Lower leg skin (tissue), 4 donors: ENCODE results near the gene PRRG2. TPM values are rescaled to one million over a fixed set of nuclear protein-coding genes. Genes with fewer than 3 reads are reported as not detected.
A peak's percentile ranks its signal among the peaks of the same experiment; 100 is the strongest.

Experiments used
- DNase-seq, 2 donors: peaks; one replicate each; pipeline ENCODE4 v3.0.0-alpha.2; 2019; ENCODE audit warnings: low spot score in 2 of 2
- H3K4me3 ChIP-seq: fragments of 200-600 bp; sonication (generic); 2 replicates; pipeline ENCODE4 v1.5.1; 2017; ENCODE audit warnings: mild to moderate bottlenecking, low read depth; ENCODE audit not compliant: poor library complexity, severe bottlenecking
- POLR2A ChIP-seq, 2 donors: fragments of 450-650 bp; IDR thresholded peaks; one replicate each; pipeline ENCODE4 v1.6.1; 2016 to 2017; ENCODE audit warnings: antibody characterized with exemption in 2 of 2, mild to moderate bottlenecking in 1 of 2, moderate library complexity in 1 of 2
- WGBS, 2 donors: methylation state at CpG; one replicate each; pipeline ENCODE4 v1.1.5; 2018; 5-methylcytosine and 5-hydroxymethylcytosine counted together
- intact Hi-C: fragments of 100-400 bp; cut with DNase I; formaldehyde crosslinking; loops from one replicate; pipeline ENCODE4 v1.15.0; 2023; ENCODE audit warnings: low total_unique reads
- total RNA-seq, 4 donors: library from RNA; depleted of rRNA; stranded (reverse); fragments of >200 nt; gene quantifications; one replicate each; pipeline ENCODE4 v1.1.0, GENCODE V29; 2016
- TF ChIP-seq, protein P1 (sequence below), 3 donors: fragments of 450-650 bp; IDR thresholded peaks; one replicate each; pipeline ENCODE4 v1.5.1; 2016; ENCODE audit warnings: antibody characterized with exemption in 3 of 3, mild to moderate bottlenecking in 3 of 3, moderate library complexity in 2 of 3

The PRRG2 gene
- total RNA-seq, 4 donors from 2014 or later: 13.9 to 31.2 (median 18.6) TPM

DNA sequence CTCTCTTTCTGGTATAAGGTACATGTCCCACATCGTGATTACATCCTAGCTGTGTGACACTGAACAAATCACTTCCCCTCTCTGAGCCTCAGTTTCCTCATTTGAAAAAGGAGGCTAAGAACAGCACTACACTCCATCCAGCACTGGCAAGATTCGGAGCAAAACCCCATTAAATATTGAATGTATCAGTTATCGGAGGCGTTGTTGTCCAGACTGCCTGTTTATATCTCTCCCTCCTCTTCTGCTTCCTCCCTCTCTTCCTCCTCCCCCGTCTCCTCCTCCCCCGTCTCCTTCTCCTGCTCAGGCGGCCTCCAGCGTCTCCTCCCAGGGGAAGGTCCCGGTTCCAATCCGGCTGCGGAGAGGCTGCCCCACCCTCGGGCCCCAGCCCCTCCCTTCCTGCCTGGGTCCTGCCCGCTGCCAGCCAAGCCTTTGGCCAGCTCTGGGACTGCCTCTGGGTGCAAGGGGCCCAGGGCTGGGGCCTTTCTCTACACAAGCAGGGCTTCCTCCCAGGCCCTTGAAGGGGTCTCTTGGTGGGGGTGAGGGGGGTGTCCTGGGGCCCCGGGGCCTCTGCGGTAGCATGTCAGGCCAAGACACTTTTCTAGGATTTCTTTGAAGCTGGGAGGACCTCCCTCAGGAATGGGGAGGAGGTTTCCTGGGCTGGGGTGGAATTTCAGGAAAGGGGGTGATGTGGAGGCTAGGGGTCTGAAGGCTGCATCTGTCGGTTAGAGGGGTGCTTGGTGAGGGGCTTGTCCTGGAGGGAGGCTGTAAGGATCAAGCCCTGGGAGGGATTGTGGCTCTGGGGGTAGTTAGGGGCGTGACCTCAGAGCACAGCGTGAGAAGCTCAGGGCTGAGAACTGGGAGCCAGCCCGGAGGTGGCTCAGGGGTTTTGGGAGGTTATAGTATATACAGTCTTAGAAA, 57.0 kb downstream of the PRRG2 start:
- TF ChIP-seq POLR2A (IDR thresholded peaks at IDR 0.05): no peak
- TF ChIP-seq, protein P1, sequence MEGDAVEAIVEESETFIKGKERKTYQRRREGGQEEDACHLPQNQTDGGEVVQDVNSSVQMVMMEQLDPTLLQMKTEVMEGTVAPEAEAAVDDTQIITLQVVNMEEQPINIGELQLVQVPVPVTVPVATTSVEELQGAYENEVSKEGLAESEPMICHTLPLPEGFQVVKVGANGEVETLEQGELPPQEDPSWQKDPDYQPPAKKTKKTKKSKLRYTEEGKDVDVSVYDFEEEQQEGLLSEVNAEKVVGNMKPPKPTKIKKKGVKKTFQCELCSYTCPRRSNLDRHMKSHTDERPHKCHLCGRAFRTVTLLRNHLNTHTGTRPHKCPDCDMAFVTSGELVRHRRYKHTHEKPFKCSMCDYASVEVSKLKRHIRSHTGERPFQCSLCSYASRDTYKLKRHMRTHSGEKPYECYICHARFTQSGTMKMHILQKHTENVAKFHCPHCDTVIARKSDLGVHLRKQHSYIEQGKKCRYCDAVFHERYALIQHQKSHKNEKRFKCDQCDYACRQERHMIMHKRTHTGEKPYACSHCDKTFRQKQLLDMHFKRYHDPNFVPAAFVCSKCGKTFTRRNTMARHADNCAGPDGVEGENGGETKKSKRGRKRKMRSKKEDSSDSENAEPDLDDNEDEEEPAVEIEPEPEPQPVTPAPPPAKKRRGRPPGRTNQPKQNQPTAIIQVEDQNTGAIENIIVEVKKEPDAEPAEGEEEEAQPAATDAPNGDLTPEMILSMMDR (IDR thresholded peaks at IDR 0.05): no peak
- intact Hi-C loops: loop anchor here (5.0 kb wide), 1 partner anchor 46 kb away; the partner anchor contains the start of gene PRR12
- H3K4me3 ChIP-seq: no peak overlapping the region
- DNase-seq: peak; percentile 82 to 97
- 3 to 4% methylated on average over 19 of the region's 19 CpGs for WGBS, 2 donors

DNA sequence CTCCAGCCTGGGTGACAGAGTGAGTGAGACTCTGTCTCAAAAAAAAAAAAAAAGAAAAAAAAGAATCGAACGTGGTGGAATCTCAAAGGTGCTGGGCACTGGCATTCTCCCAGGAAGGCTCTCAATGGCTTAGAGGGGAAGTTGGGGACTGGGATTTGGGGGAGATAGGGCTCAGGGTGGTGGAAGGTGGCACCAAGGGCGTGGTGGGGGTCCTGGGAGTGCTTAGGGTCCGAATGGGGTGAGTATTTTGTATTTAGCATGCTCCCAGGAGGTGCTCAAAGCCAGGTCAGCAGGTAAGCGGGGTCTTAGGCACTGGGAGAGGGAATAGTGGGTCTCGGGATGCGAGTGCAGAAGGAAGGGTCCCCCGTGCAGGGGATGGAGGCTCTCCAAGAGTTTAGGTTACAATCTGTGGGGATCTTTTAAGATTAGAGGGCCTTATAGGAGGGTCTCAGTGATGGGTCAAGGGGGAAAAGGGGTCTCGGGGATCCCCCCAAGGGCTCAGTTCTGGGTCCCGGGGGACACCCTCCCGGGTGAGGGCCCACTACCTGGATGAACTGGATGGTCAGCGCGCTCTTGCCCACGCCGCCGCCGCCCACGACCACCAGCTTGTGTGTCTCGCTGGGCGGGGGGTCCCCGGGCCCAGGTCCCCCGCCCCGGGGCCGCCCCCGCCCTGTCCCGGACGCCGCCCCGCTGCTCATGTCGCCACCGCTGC, 58.4 kb downstream of the PRRG2 start:
- DNase-seq: peak in 1 of 2 donors; percentile 39
- no peak for TF ChIP-seq POLR2A (IDR thresholded peaks at IDR 0.05)
- TF ChIP-seq, protein P1 (IDR thresholded peaks at IDR 0.05): no peak
- peak overlapping the region; percentile 26 for H3K4me3 ChIP-seq
- intact Hi-C loops: loop anchor here (5.0 kb wide), 1 partner anchor 47 kb away; the partner anchor contains the start of gene PRR12
- 2 to 9% methylated on average over 10 to 31 of the region's 31 CpGs for WGBS, 2 donors

DNA sequence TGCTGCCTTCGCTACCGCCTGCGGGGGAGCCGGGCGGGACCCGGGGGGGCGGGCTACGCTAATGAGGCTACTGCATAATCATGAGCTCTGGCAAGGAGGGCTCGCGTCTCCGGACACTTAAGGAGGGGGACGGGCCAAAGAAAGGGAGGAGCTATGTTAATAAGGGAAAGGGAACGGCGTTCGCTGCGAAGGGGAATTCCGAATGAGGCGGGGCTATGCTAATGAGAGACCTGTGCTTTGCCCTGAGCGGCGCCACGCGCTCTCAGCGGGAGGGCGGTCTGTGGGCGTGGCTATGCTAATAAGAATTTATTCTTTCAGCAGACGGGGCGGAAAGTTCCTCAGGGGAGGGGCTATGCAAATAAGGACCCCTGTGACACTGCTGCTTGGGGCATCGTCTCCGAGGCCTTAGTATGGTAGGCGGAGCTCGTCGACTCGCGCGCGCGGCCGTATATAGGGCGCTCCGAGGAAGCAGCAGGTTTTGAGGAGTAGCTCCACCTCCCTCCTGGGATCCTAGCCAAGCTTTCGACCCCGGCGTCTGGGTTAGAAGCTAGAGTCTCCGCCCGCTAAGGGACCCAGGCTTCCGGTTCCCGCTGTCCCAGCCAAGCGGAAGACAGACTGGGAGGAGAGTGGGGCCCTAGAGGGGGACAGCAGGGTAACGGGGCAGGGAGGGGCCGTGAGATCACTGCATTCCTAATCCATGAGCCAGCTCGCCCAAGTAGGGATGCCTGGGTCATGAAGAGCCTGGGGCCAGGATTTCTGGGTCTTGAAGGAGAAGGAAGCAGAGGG, 59.2 kb downstream of the PRRG2 start, which contains the start of gene RRAS:
TSS of gene RRAS (minus strand) at position 31 of the 786 bp plus-strand sequence. CDS start 45 bp downstream, outside the sequence.
- 0 to 1% methylated on average over 50 to 51 of the region's 51 CpGs for WGBS, 2 donors
- TF ChIP-seq, protein P1 (IDR thresholded peaks at IDR 0.05): no peak
- peak; percentile 100 for DNase-seq
- H3K4me3 ChIP-seq: peak within 1 kb of the TSS; percentile 32
- intact Hi-C loops: no loop called here

Other genes starting within 250 kb of the PRRG2 start
- gene CD37, start 245.9 kb upstream of the PRRG2 start, total RNA-seq: 1 to 10 TPM; 2.6 to 8.5 (median 5.9) TPM
- gene TEAD2, start 218.9 kb upstream of the PRRG2 start, total RNA-seq: 10 to 100 TPM in 2 of 4 donors, 1 to 10 TPM in 2; 1.3 to 17.6 (median 9.8) TPM
- gene DKKL1, start 217.4 kb upstream of the PRRG2 start, total RNA-seq: 1 to 10 TPM in 1 of 4 donors, not detected in 3; 3.0 TPM
- not detected for gene KASH5, start 193.1 kb upstream of the PRRG2 start, total RNA-seq
- not detected for gene PTH2, start 157.9 kb upstream of the PRRG2 start, total RNA-seq
- gene GFY, start 155.9 kb upstream of the PRRG2 start, total RNA-seq: not detected
- gene SLC17A7, start 139.8 kb upstream of the PRRG2 start, total RNA-seq: 1 to 10 TPM in 2 of 4 donors, under 1 TPM in 2; 0.38 to 1.4 (median 0.97) TPM
- 100 to 1,000 TPM in 3 of 4 donors, 10 to 100 TPM in 1; 79.6 to 144 (median 118) TPM for gene PIH1D1, start 129.5 kb upstream of the PRRG2 start, total RNA-seq
- gene ALDH16A1, start 128.1 kb upstream of the PRRG2 start, total RNA-seq: 10 to 100 TPM; 26.6 to 47.2 (median 42.6) TPM
- gene FLT3LG, start 107.1 kb upstream of the PRRG2 start, total RNA-seq: 1 to 10 TPM; 2.8 to 6.0 (median 4.4) TPM
- 1,000 to 10,000 TPM; 3,727 to 4,286 (median 3,958) TPM for gene RPL13A, start 93.7 kb upstream of the PRRG2 start, total RNA-seq
- gene RPS11, start 84.9 kb upstream of the PRRG2 start, total RNA-seq: 1,000 to 10,000 TPM; 4,267 to 5,958 (median 4,793) TPM
- gene FCGRT, start 68.7 kb upstream of the PRRG2 start, total RNA-seq: 100 to 1,000 TPM; 130 to 198 (median 146) TPM
- 10 to 100 TPM in 2 of 4 donors, 1 to 10 TPM in 2; 8.8 to 15.3 (median 10.9) TPM for gene RCN3, start 53.3 kb upstream of the PRRG2 start, total RNA-seq
- 10 to 100 TPM; 62.0 to 84.8 (median 66.8) TPM for gene NOSIP, start 760 bp upstream of the PRRG2 start, total RNA-seq
- gene PRR12, start 9.9 kb downstream of the PRRG2 start, total RNA-seq: 10 to 100 TPM; 19.6 to 53.1 (median 24.5) TPM
- 10 to 100 TPM; 14.0 to 20.2 (median 18.8) TPM for gene RRAS, start 58.8 kb downstream of the PRRG2 start, total RNA-seq
- gene SCAF1, start 60.9 kb downstream of the PRRG2 start, total RNA-seq: 10 to 100 TPM; 28.6 to 54.3 (median 33.7) TPM
- gene IRF3, start 84.5 kb downstream of the PRRG2 start, total RNA-seq: 100 to 1,000 TPM in 1 of 4 donors, 10 to 100 TPM in 3; 38.7 to 102 (median 74.9) TPM
- 1 to 10 TPM; 6.1 to 9.2 (median 6.6) TPM for gene BCL2L12, start 84.6 kb downstream of the PRRG2 start, total RNA-seq
- 100 to 1,000 TPM; 102 to 117 (median 108) TPM for gene PRMT1, start 96.0 kb downstream of the PRRG2 start, total RNA-seq
- gene ADM5, start 108.3 kb downstream of the PRRG2 start, total RNA-seq: 1 to 10 TPM in 3 of 4 donors, under 1 TPM in 1; 0.49 to 3.7 (median 3.5) TPM
- gene CPT1C, start 109.8 kb downstream of the PRRG2 start, total RNA-seq: 1 to 10 TPM in 3 of 4 donors, under 1 TPM in 1; 0.97 to 3.3 (median 1.8) TPM
- gene TSKS, start 182.0 kb downstream of the PRRG2 start, total RNA-seq: 1 to 10 TPM in 1 of 4 donors, under 1 TPM in 1, not detected in 2; 0.49 to 4.0 TPM
- gene AP2A1, start 185.7 kb downstream of the PRRG2 start, total RNA-seq: 100 to 1,000 TPM; 112 to 123 (median 116) TPM
- 10 to 100 TPM in 3 of 4 donors, 1 to 10 TPM in 1; 9.1 to 21.5 (median 15.6) TPM for gene FUZ, start 232.0 kb downstream of the PRRG2 start, total RNA-seq
- gene MED25, start 237.0 kb downstream of the PRRG2 start, total RNA-seq: 10 to 100 TPM; 28.9 to 43.7 (median 30.8) TPM